Mammary epithelial cell (primary cell): Measurements from ENCODE around the gene RFX6.

ENCODE experiments used
- CTCF ChIP-seq, 2 donors: IDR thresholded peaks in 1 of 2; conservative IDR thresholded peaks in 1 of 2; 2 replicates each; pipeline ENCODE4 v1.5.1; 2011 to 2012; ENCODE audit warnings: inconsistent platforms in 2 of 2, low read length in 2 of 2, mild to moderate bottlenecking in 2 of 2, control low read depth in 1 of 2, low read depth in 1 of 2; ENCODE audit not compliant: insufficient read depth in 1 of 2; ENCODE audit errors: extremely low read depth in 1 of 2
- EZH2 ChIP-seq: IDR thresholded peaks from 2 replicates; pipeline ENCODE4 v1.6.1; 2012; ENCODE audit warnings: low read length, inconsistent platforms, borderline replicate concordance

- TF ChIP-seq CTCF (conservative IDR thresholded peaks at IDR 0.05 in 1 of 2, IDR thresholded peaks at IDR 0.05 in 1 of 2; ENCODE audit: extremely low read depth in 1 of 2, insufficient read depth in 1 of 2, low read depth in 1 of 2, low read length in 2 of 2) (no peak), EZH2 (no peak)
These were observed 98.6 kb downstream of the RFX6 start for GRCh38 chr6:116975600-116975999.
